Stimulated activated CD4-positive, alpha-beta T cell treated with anti-CD3 and anti-CD28 coated beads, Interleukin-1b, Interleukin-23, amount 100 ng/mL, for 48 hours (primary cell): ENCODE data around the gene C18orf32.
"Not testable (repeated sequence)": the region's sequence is repeated elsewhere in the genome, so short reads cannot be mapped to it uniquely, and the experiment has no call there.

Experiments
- DNase-seq: peaks from one replicate; pipeline ENCODE4 v3.0.0-alpha.2; 2020

The C18orf32 gene

GRCh38 chr18:49467019-49467563 is 19.9 kb downstream of the C18orf32 start:
- no peak for DNase-seq

- no peak for DNase-seq
Measured at GRCh38 chr18:49464718-49465598, 22.1 kb downstream of the C18orf32 start.

GRCh38 chr18:49461602-49461977 is 25.4 kb downstream of the C18orf32 start:
- no peak for DNase-seq

GRCh38 chr18:49460976-49461601 is 25.9 kb downstream of the C18orf32 start:
- no peak for DNase-seq

GRCh38 chr18:49459404-49460171 is 27.4 kb downstream of the C18orf32 start:
- DNase-seq: peak; percentile 22

- no peak for DNase-seq
Measured at GRCh38 chr18:49457616-49458015, 29.4 kb downstream of the C18orf32 start.

GRCh38 chr18:49456794-49457193 is 30.2 kb downstream of the C18orf32 start:
- DNase-seq: no peak

- not testable (repeated sequence) for DNase-seq
Measured at GRCh38 chr18:49452534-49452933, 34.5 kb downstream of the C18orf32 start.

GRCh38 chr18:49447810-49448745 is 39.0 kb downstream of the C18orf32 start:
- peak; percentile 22 for DNase-seq

- DNase-seq: no peak
Measured at GRCh38 chr18:49446481-49446880, 40.6 kb downstream of the C18orf32 start.

- no peak for DNase-seq
Measured at GRCh38 chr18:49444581-49444980, 42.5 kb downstream of the C18orf32 start.

- DNase-seq: no peak
Measured at GRCh38 chr18:49443837-49444236, 43.2 kb downstream of the C18orf32 start.

GRCh38 chr18:49441338-49441938 is 45.6 kb downstream of the C18orf32 start:
- DNase-seq: no peak

- no peak for DNase-seq
Measured at GRCh38 chr18:49435170-49435569, 51.9 kb downstream of the C18orf32 start.

- no peak for DNase-seq
Measured at GRCh38 chr18:49432602-49433001, 54.4 kb downstream of the C18orf32 start.

GRCh38 chr18:49431165-49431962 is 55.7 kb downstream of the C18orf32 start:
- no peak for DNase-seq
